ENCODE data around the gene GJA1.

DNA sequence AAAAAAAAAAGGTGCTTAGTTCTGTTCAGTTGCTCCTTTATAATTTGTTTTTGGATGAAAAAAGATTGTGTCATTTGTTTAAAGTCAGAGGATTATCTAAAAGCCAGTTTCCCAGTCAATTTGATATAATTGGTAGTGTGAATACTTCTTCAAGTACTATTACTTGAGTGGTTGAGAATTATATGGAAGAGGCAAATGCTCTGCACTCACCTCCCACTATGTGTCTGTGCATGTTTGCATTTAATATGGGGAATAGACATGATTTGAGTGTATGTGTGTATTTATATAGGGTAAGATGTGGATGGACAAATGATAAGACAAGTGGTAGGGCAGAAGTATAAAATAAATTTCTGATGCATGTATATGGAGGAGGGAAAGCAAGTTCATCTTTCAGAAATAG, 15.8 kb downstream of the GJA1 start:
- no peak for TF ChIP-seq CTCF (conservative IDR thresholded peaks at IDR 0.05; ENCODE audit: low read length)
- no peak for TF ChIP-seq EZH2phosphoT487 (IDR thresholded peaks at IDR 0.05; ENCODE audit: borderline replicate concordance)
